HG03432 (cell line): ENCODE data around the gene DUSP19.
A peak's percentile ranks its signal among the peaks of the same experiment; 100 is the strongest.

Source experiments
- ATAC-seq: cut with Tn5 transposase; IDR thresholded peaks from one replicate; pipeline ENCODE4 v1.9.1; 2021; ENCODE audit warnings: mild to moderate bottlenecking, moderate library complexity; ENCODE audit not compliant: unreplicated experiment

The DUSP19 gene

DNA sequence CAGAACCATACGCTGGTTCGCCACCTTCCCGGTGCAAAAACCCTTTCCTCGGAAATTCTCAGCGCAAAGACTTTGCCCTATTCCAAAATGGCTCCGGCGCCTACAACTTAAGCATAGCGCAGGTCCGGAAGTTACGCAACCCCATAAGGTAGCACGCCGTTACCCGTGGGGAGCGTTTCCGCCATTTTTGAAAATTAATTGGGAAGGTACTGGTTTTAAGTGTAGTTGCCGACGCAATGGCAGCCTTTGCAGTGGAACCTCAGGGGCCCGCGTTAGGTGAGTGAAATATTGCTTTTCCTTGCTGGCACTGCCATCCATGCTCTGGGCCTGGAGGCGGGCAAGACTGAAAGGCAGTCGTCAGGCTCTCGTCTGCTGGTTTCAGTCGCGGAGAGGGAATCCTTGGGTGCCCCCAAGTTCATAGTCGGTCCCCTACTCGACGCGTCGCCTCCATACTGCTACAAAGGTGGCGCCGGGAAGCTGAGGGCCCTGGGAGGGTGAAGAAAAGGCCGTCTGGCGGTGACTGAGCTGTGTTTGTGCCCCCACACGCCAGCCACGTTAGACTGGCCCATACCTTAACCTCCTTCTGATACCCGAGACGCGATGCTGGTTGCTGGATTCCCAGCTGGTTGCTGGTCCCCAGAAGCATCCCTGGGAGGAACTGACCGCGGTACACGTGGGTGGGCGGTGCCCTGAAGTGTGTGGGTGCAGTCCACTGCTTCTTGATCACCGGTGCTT is 45.8 kb downstream of the DUSP19 start, which contains the start of gene NUP35:
NUP35 (plus strand) TSS at position 222 of the 735 bp plus-strand sequence; CDS start at position 237, 15 bp downstream.
- ATAC-seq = peak; percentile 88

DNA sequence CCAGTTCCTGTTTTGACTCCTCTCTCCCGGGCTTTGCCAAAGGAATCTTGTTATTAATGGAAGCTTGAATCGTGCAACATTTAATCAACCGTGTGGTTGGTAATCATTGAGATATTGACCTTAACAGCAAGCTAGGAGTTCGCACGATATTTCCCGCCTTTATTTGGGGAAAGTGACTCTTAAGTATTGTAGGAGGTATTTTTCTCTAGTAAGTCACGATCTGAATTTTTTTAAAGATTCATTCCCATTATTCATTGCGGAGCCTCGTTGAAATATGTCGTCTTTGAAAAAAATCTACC is 46.4 kb downstream of the DUSP19 start:
- ATAC-seq = no peak

DNA sequence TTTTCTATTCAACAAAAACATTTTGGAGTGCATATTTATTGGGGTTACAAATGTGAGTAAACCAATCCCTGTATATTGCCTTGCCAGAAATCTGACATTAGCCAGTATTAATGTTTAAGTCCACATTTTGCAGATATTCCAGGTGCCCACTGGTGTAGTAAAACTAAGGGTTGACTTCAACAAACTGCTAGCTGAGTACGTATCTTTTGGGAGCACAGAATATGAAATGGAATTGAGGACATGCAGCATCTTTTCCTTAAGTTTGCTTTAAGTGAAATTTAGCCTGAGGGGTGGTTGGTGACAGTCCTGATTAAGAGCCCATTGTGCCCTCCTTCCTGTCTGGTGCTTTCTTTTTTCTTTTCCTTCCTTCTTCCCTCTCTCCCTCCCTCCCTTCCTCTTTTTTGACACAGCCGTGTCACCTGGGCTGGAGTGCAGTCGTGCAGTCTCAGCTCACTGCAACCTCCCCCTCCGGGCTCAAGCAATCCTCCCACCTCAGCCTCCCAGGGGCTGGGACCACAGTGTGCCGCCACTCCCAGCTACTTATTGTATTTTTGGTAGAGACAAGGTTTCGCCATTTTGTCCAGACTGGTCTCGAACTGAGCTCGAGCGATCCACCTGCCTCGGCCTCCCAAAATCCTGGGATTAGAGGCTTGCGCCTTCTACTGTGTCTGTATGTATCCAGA is 47.3 kb downstream of the DUSP19 start:
- no peak for ATAC-seq

DNA sequence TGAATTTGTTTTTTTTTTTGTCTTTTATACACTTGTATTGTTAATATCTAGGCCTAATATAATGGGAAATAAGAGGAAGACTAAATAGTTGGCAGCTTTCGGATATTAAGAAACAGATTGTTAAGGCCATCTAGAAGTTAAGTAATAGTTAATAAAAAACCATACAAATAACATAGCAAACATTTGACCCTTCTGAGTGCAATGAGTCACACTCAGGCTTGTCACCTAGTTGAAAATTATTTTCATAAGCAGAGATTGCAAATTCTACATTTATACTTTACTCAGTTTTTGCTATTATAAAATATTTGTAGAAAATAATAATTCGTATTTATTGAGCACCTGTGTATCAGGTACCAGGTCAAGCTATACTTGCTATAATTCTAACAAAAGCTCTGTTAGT is 48.1 kb downstream of the DUSP19 start:
- no peak for ATAC-seq

DNA sequence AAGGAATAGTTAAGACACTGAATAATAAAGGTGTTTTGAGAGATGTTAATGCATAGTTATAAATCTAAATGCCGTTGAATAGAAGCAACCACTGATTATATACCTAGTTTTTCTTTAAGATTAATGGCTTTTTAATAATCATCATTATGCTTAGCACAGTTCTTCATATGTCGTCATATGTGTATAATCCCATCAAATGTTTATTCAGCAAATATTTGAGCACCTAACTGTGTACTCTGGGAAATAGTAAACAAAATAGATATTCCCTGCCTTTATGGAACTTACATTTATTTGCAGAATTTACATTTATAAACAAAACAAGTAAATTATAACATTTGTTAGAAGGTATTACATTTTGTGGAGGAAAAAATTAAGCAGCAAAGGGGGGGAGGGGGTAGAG is 55.5 kb downstream of the DUSP19 start:
- no peak for ATAC-seq

DNA sequence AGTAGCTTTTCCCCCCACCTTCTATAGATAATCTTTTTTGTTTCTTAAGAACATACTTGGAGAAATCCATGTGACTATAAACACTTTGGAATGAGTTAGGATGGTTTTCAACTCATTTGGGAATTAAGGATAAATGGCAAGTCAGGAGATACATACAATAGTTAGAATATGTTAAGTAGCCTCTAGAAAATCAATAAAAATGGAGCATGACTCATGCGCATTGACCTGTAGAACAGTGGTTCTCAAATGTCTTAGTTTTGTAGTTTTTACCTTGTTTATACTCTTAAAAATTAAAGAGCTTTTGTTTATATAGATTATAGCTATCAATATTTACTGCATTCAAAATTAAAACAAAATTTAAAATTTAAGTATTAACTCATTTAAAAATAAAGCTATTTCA is 70.4 kb downstream of the DUSP19 start:
- no peak for ATAC-seq

DNA sequence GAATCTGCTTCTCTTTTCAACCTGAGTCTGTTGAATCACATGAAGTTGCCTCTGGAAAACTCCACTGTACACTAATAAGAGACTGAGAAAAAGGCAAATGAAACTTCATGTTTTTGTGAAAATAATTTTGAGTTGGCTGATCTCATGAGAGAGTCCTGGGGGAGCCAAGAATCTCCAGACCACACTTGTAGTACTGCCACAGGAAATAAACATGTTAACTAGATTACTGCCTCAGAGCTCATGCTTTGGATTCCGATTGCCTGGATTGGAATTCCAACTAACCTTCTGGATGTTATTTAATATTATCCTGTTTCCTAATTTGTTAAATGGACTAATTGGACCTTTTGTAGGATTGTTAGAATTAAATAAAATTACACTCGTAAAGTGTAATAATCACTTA is 70.9 kb downstream of the DUSP19 start:
- ATAC-seq = no peak
